M059J (cell line): ENCODE measurements around the gene IFNGR2. TPM values are rescaled to one million over a fixed set of nuclear protein-coding genes. Genes with fewer than 3 reads are reported as not detected.
"Not testable (repeated sequence)": the region's sequence is repeated elsewhere in the genome, so short reads cannot be mapped to it uniquely, and the experiment has no call there.

Experiments
- DNase-seq: peaks from one replicate; pipeline ENCODE4 v3.0.0-alpha.2; 2012; ENCODE audit warnings: low read depth
- total RNA-seq: library from RNA; depleted of rRNA; stranded (reverse); fragments of >200 nt; shearing (Covaris generic); gene quantifications from 2 replicates; pipeline ENCODE4 v1.2.3, GENCODE V29; 2014; rRNA removed

The IFNGR2 gene
- 75.2 and 80.1 TPM in 2 replicates for total RNA-seq

GRCh38 chr21:33403128-33403785 lies at the start of gene IFNGR2:
TSS of gene IFNGR2 (plus strand) at chr21:33403413. CDS start at chr21:33403544, 131 bp downstream.
- DNase-seq, result no peak

GRCh38 chr21:33355355-33355754 lies 47.9 kb upstream of the IFNGR2 start:
- no peak for DNase-seq

GRCh38 chr21:33355996-33356395 lies 47.2 kb upstream of the IFNGR2 start:
- DNase-seq, result no peak

- DNase-seq, result no peak
Measured at GRCh38 chr21:33357177-33357576, 46.0 kb upstream of the IFNGR2 start.

- DNase-seq, result no peak
Measured at GRCh38 chr21:33359446-33359845, 43.8 kb upstream of the IFNGR2 start.

- peak; percentile 38 for DNase-seq
Measured at GRCh38 chr21:33360281-33360680, 42.9 kb upstream of the IFNGR2 start.

- peak; percentile 64 for DNase-seq
Measured at GRCh38 chr21:33360881-33361602, 42.2 kb upstream of the IFNGR2 start.

GRCh38 chr21:33362044-33362555 lies 41.1 kb upstream of the IFNGR2 start:
- DNase-seq, result no peak

- not testable (repeated sequence) for DNase-seq
Measured at GRCh38 chr21:33363911-33364609, 39.2 kb upstream of the IFNGR2 start.

GRCh38 chr21:33364830-33365229 lies 38.4 kb upstream of the IFNGR2 start:
- no peak for DNase-seq

GRCh38 chr21:33367309-33367973 lies 35.8 kb upstream of the IFNGR2 start:
- DNase-seq, result no peak

- DNase-seq, result no peak
Measured at GRCh38 chr21:33368124-33368523, 35.1 kb upstream of the IFNGR2 start.

- no peak for DNase-seq
Measured at GRCh38 chr21:33368576-33368975, 34.6 kb upstream of the IFNGR2 start.

GRCh38 chr21:33369586-33369985 lies 33.6 kb upstream of the IFNGR2 start:
- DNase-seq, result no peak

- DNase-seq, result no peak
Measured at GRCh38 chr21:33370305-33370704, 32.9 kb upstream of the IFNGR2 start.

- DNase-seq, result no peak
Measured at GRCh38 chr21:33371366-33371765, 31.8 kb upstream of the IFNGR2 start.

GRCh38 chr21:33372582-33372981 lies 30.6 kb upstream of the IFNGR2 start:
- no peak for DNase-seq

- DNase-seq, result peak; percentile 96
Measured at GRCh38 chr21:33373451-33373850, 29.8 kb upstream of the IFNGR2 start.

- DNase-seq, result no peak
Measured at GRCh38 chr21:33374080-33374449, 29.1 kb upstream of the IFNGR2 start.

GRCh38 chr21:33374450-33375096 lies 28.6 kb upstream of the IFNGR2 start:
- peak; percentile 68 for DNase-seq

GRCh38 chr21:33375101-33375644 lies 28.0 kb upstream of the IFNGR2 start:
- no peak for DNase-seq
